ENCODE results near the gene PSD2. TPM values are rescaled to one million over a fixed set of nuclear protein-coding genes. Genes with fewer than 3 reads are reported as not detected.

The PSD2 gene
- total RNA-seq, 6 experiments from 2014 or later, result 0.04 to 0.07 (median 0.07) TPM; not detected in 3

GRCh38 chr5:139804800-139805397 lies 9.3 kb downstream of the PSD2 start:
- intact Hi-C loops (cut with DNase I), result no loop called here
- Histone ChIP-seq H3K27me3 (no peaks in the 10 kb centered on the region), H3K27ac (no peak overlapping the region), H3K4me3 (no peak overlapping the region), H3K9me3 (no peaks in the 10 kb centered on the region), H3K36me3 (no peaks in the 10 kb centered on the region), H3K4me1 (no peaks in the 10 kb centered on the region)
- TF ChIP-seq CTCF (IDR thresholded peaks at IDR 0.05) (no peak), POLR2A (IDR thresholded peaks at IDR 0.05) (no peak)
- no peak for DNase-seq
- 96% methylated on average over 11 of the region's 17 CpGs for WGBS (ENCODE audit: insufficient coverage, low coverage, low lambda C conversion rate, missing lambda C conversion rate)
- ATAC-seq, result no peak

- no peak overlapping the region for H3K27ac ChIP-seq
- 92% methylated on average over 2 of the region's 2 CpGs for WGBS (ENCODE audit: insufficient coverage, low coverage, low lambda C conversion rate, missing lambda C conversion rate)
Measured at GRCh38 chr5:139805545-139805944, 9.9 kb downstream of the PSD2 start.

GRCh38 chr5:139806111-139806510 lies 10.5 kb downstream of the PSD2 start:
- no peak for TF ChIP-seq CTCF (IDR thresholded peaks at IDR 0.05)
- no peak for TF ChIP-seq POLR2A (IDR thresholded peaks at IDR 0.05)
- ATAC-seq (no peak), DNase-seq (no peak)
- H3K27ac ChIP-seq, result no peak overlapping the region
- H3K36me3 ChIP-seq, result no peaks in the 10 kb centered on the region
- no peaks in the 10 kb centered on the region for H3K27me3 ChIP-seq
- no peaks in the 10 kb centered on the region for H3K9me3 ChIP-seq
- no peak overlapping the region for H3K4me3 ChIP-seq
- no CpG with 5 or more reads among the region's 4 CpGs for WGBS (ENCODE audit: insufficient coverage, low coverage, low lambda C conversion rate, missing lambda C conversion rate)
- intact Hi-C loops (cut with DNase I), result no loop called here
- no peaks in the 10 kb centered on the region for H3K4me1 ChIP-seq

More at GRCh38 chr5:139805545-139805944, 9.9 kb downstream of the PSD2 start:
- DNase-seq, result no peak
- intact Hi-C loops (cut with DNase I), result no loop called here
- H3K4me3 ChIP-seq, result no peak overlapping the region
- TF ChIP-seq POLR2A (IDR thresholded peaks at IDR 0.05), result no peak
- TF ChIP-seq CTCF (IDR thresholded peaks at IDR 0.05), result no peak
- H3K36me3 ChIP-seq, result no peaks in the 10 kb centered on the region
- no peaks in the 10 kb centered on the region for H3K4me1 ChIP-seq
- H3K9me3 ChIP-seq, result no peaks in the 10 kb centered on the region
- no peaks in the 10 kb centered on the region for H3K27me3 ChIP-seq
- ATAC-seq, result no peak

- intact Hi-C loops (cut with DNase I), result no loop called here
- WGBS (ENCODE audit: insufficient coverage, low coverage, low lambda C conversion rate, missing lambda C conversion rate), result 33% methylated on average over 3 of the region's 8 CpGs
- no peak overlapping the region for H3K4me3 ChIP-seq
- no peak overlapping the region for H3K27ac ChIP-seq
- TF ChIP-seq POLR2A (IDR thresholded peaks at IDR 0.05) (no peak), CTCF (IDR thresholded peaks at IDR 0.05) (no peak)
- DNase-seq (peak in 1 of 3 donors; percentile 45), ATAC-seq (no peak)
- no peaks in the 10 kb centered on the region for H3K36me3 ChIP-seq
- no peaks in the 10 kb centered on the region for H3K27me3 ChIP-seq
- no peaks in the 10 kb centered on the region for H3K9me3 ChIP-seq
- no peaks in the 10 kb centered on the region for H3K4me1 ChIP-seq
Measured at GRCh38 chr5:139806726-139807646, 11.4 kb downstream of the PSD2 start.

Data from right lobe of liver (tissue), 6 donors.